H9 (cell line): ENCODE measurements around the gene TAF8. TPM values are rescaled to one million over a fixed set of nuclear protein-coding genes. Genes with fewer than 3 reads are reported as not detected.
A peak's percentile ranks its signal among the peaks of the same experiment; 100 is the strongest.

Experiments used
- DNase-seq: peaks from one replicate; pipeline ENCODE4 v3.0.0-alpha.2; 2017
- H2AFZ ChIP-seq: one replicate; pipeline ENCODE4 v1.6.1; 2013; ENCODE audit warnings: mild to moderate bottlenecking, low read length, control low read depth, moderate library complexity
- H2AK5ac ChIP-seq: 2 replicates; pipeline ENCODE4 v1.6.1; 2013; ENCODE audit warnings: low read length, control low read depth, mixed read lengths; ENCODE audit not compliant: insufficient read length
- H2BK120ac ChIP-seq: one replicate; pipeline ENCODE4 v1.6.1; 2013; ENCODE audit warnings: low read depth, mild to moderate bottlenecking, low read length, control low read depth, inconsistent platforms; ENCODE audit not compliant: poor library complexity, severe bottlenecking
- H2BK12ac ChIP-seq: 2 replicates; pipeline ENCODE4 v1.6.1; 2013; ENCODE audit warnings: low read length, control low read depth, mixed read lengths, low read depth; ENCODE audit not compliant: insufficient read length
- H2BK15ac ChIP-seq: 2 replicates; pipeline ENCODE4 v1.6.1; 2013; ENCODE audit warnings: low read depth, low read length, control low read depth
- H2BK20ac ChIP-seq: one replicate; pipeline ENCODE4 v1.6.1; 2013; ENCODE audit warnings: low read depth, mild to moderate bottlenecking, low read length, control low read depth, inconsistent platforms; ENCODE audit not compliant: poor library complexity, severe bottlenecking
- H2BK5ac ChIP-seq: 2 replicates; pipeline ENCODE4 v1.6.1; 2013; ENCODE audit warnings: low read length, control low read depth, mixed read lengths; ENCODE audit not compliant: insufficient read length
- H3K14ac ChIP-seq: 2 replicates; pipeline ENCODE4 v1.6.1; 2013; ENCODE audit warnings: low read length, control low read depth; ENCODE audit not compliant: insufficient read depth
- H3K18ac ChIP-seq: 2 replicates; pipeline ENCODE4 v1.6.1; 2013; ENCODE audit warnings: low read depth, mild to moderate bottlenecking, mixed read lengths, low read length, control low read depth; ENCODE audit not compliant: insufficient read length
- H3K23ac ChIP-seq: 2 replicates; pipeline ENCODE4 v1.6.1; 2013; ENCODE audit warnings: low read length, control low read depth, mixed read lengths, low read depth; ENCODE audit not compliant: insufficient read length
- H3K23me2 ChIP-seq: 2 replicates; pipeline ENCODE4 v1.6.1; 2013; ENCODE audit warnings: low read depth, mild to moderate bottlenecking, mixed read lengths, low read length, control low read depth; ENCODE audit not compliant: insufficient read length, poor library complexity, severe bottlenecking
- H3K27ac ChIP-seq: 2 replicates; pipeline ENCODE4 v1.5.1; 2013; ENCODE audit warnings: low read length, control low read depth, mixed read lengths, low read depth; ENCODE audit not compliant: insufficient read length
- H3K27me3 ChIP-seq: 2 replicates; pipeline ENCODE4 v1.6.1; 2013; ENCODE audit warnings: low read length, control low read depth, inconsistent platforms; ENCODE audit not compliant: insufficient read depth
- H3K4ac ChIP-seq: 2 replicates; pipeline ENCODE4 v1.6.1; 2013; ENCODE audit warnings: low read depth, mild to moderate bottlenecking, control low read depth, inconsistent platforms, low read length, moderate library complexity
- H3K4me1 ChIP-seq: 2 replicates; pipeline ENCODE4 v1.6.1; 2013; ENCODE audit warnings: low read length, control low read depth, inconsistent platforms; ENCODE audit not compliant: insufficient read depth
- H3K4me2 ChIP-seq: 2 replicates; pipeline ENCODE4 v1.6.1; 2013; ENCODE audit warnings: low read length, control low read depth, mixed read lengths; ENCODE audit not compliant: insufficient read length, insufficient read depth
- H3K56ac ChIP-seq: 2 replicates; pipeline ENCODE4 v1.6.1; 2013; ENCODE audit warnings: low read depth, mild to moderate bottlenecking, mixed read lengths, low read length, control low read depth; ENCODE audit not compliant: insufficient read length
- H3K79me1 ChIP-seq: 2 replicates; pipeline ENCODE4 v1.6.1; 2013; ENCODE audit warnings: low read depth, mild to moderate bottlenecking, moderate library complexity, low read length, control low read depth, inconsistent platforms; ENCODE audit not compliant: insufficient read depth, poor library complexity, severe bottlenecking
- H3K79me2 ChIP-seq: 2 replicates; pipeline ENCODE4 v1.6.1; 2013; ENCODE audit warnings: low read length, control low read depth, inconsistent platforms; ENCODE audit not compliant: insufficient read depth
- H3K9ac ChIP-seq: 2 replicates; pipeline ENCODE4 v1.6.1; 2013; ENCODE audit warnings: low read length, control low read depth, mixed read lengths; ENCODE audit not compliant: insufficient read length; ENCODE audit errors: extremely low read depth
- H3K9me3 ChIP-seq: one replicate; pipeline ENCODE4 v1.6.1; 2013; ENCODE audit warnings: low read depth, low read length, inconsistent platforms; ENCODE audit not compliant: control insufficient read depth
- H3T11ph ChIP-seq: one replicate; pipeline ENCODE4 v1.6.1; 2013; ENCODE audit warnings: mild to moderate bottlenecking, low read length, control low read depth, inconsistent platforms
- H4K20me1 ChIP-seq: one replicate; pipeline ENCODE4 v1.6.1; 2013; ENCODE audit not compliant: control insufficient read depth, insufficient read length, insufficient read depth
- H4K5ac ChIP-seq: 2 replicates; pipeline ENCODE4 v1.6.1; 2013; ENCODE audit warnings: low read depth, mild to moderate bottlenecking, mixed read lengths, low read length, control low read depth; ENCODE audit not compliant: insufficient read length
- H4K8ac ChIP-seq: replicated peaks from 2 replicates; pipeline ENCODE4 v1.6.1; 2013; ENCODE audit warnings: low read length, control low read depth, mixed read lengths, low read depth; ENCODE audit not compliant: insufficient read length
- H4K91ac ChIP-seq: 2 replicates; pipeline ENCODE4 v1.6.1; 2013; ENCODE audit warnings: low read depth, mild to moderate bottlenecking, moderate library complexity, mixed read lengths, low read length, control low read depth; ENCODE audit not compliant: insufficient read length
- H3K27ac Mint-ChIP-seq, 3 experiments: 2 replicates in 2 of 3; 3 replicates in 1 of 3; pipeline ENCODE4 v1.8.0; 2020 to 2021; ENCODE audit warnings: mixed read lengths in 3 of 3, mild to moderate bottlenecking in 1 of 3, moderate library complexity in 1 of 3
- H3K27me3 Mint-ChIP-seq: 2 replicates; pipeline ENCODE4 v1.8.0; 2021; ENCODE audit warnings: low read depth, mild to moderate bottlenecking, moderate library complexity, mixed read lengths
- H3K36me3 Mint-ChIP-seq, 3 experiments: 2 replicates in 2 of 3; 3 replicates in 1 of 3; pipeline ENCODE4 v1.8.0; 2020 to 2021; ENCODE audit warnings: low read depth in 3 of 3, mixed read lengths in 3 of 3; ENCODE audit not compliant: insufficient read depth in 1 of 3
- H3K4me1 Mint-ChIP-seq, 2 experiments: 2 replicates each; pipeline ENCODE4 v1.8.0; 2020; ENCODE audit warnings: mixed read lengths in 2 of 2
- H3K4me3 Mint-ChIP-seq, 2 experiments: 2 replicates in 1 of 2; 3 replicates in 1 of 2; pipeline ENCODE4 v1.8.0; 2020 to 2021; ENCODE audit warnings: mild to moderate bottlenecking in 2 of 2, mixed read lengths in 2 of 2, moderate library complexity in 1 of 2
- H3K9me3 Mint-ChIP-seq, 2 experiments: 2 replicates in 1 of 2; 3 replicates in 1 of 2; pipeline ENCODE4 v1.8.0; 2020; ENCODE audit warnings: mild to moderate bottlenecking in 2 of 2, mixed read lengths in 2 of 2, moderate library complexity in 1 of 2
- WGBS: extraction: QIAGEN DNeasy Blood & Tissue Kit; methylation state at CpG from one replicate; pipeline ENCODE4 v1.1.7; 2013; ENCODE audit warnings: missing lambda C conversion rate, low lambda C conversion rate, mixed read lengths; ENCODE audit not compliant: insufficient read length; ENCODE audit errors: extremely low coverage; 5-methylcytosine and 5-hydroxymethylcytosine counted together
- total RNA-seq: library from RNA; stranded (reverse); gene quantifications from 2 replicates; pipeline ENCODE4 v1.2.1, GENCODE V29; 2021
- TF ChIP-seq, protein P1 (sequence below): fragments of 200-600 bp; sonication (generic); conservative IDR thresholded peaks from 3 replicates; pipeline ENCODE4 v1.8.0; 2021; ENCODE audit warnings: antibody characterized with exemption, mild to moderate bottlenecking

TAF8 gene
- total RNA-seq, 1 experiment from 2014 or later = 30.4 TPM

DNA sequence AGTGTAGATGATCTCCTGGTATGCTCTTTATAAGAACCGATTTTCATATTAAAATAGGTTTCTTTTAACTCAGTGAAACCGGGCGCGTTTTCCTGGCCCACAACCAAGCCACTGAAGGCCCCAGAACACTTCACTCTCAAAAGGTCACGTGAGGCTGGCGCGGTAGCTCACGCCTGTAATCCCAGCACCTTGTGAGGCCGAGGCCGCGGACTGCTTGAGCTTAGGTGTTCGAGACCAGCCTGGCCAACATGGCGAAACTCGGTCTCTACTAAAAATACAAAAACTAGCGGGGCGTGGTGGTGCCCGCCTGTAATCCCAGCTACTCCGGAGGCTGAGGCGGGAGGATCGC, 402 bp upstream of the TAF8 start:
- Histone ChIP-seq H3K18ac (no peak overlapping the region), H3K27me3 (peaks cover 42% of the 10 kb centered on the region), H2AK5ac (no peak overlapping the region), H3K4me2 (peak overlapping the region; percentile 35), H3K4ac (no peak overlapping the region), H2BK120ac (no peak overlapping the region), H4K91ac (no peak overlapping the region), H4K20me1 (peaks cover 2% of the 10 kb centered on the region), H3K27ac (no peak overlapping the region), H3K4me1 (peaks cover 3% of the 10 kb centered on the region; the same call in 1 of the 2 replicates), H2AFZ (no peak overlapping the region), H3K9ac (no peak overlapping the region), H4K8ac (no peak overlapping the region), H3K79me2 (no peaks in the 10 kb centered on the region), H2BK15ac (no peak overlapping the region), H2BK12ac (no peak overlapping the region), H3K23me2 (peaks cover 15% of the 10 kb centered on the region), H2BK5ac (no peak overlapping the region), H3K56ac (no peak overlapping the region), H3K23ac (no peak overlapping the region), H2BK20ac (no peak overlapping the region), H4K5ac (no peak overlapping the region), H3K14ac (no peak overlapping the region), H3K9me3 (no peaks in the 10 kb centered on the region), H3K79me1 (no peaks in the 10 kb centered on the region), H3T11ph (no peak overlapping the region)
- H3K4me3 Mint-ChIP-seq = peak overlapping the region; percentile 95 to 96
- H3K9me3 Mint-ChIP-seq = no peaks in the 10 kb centered on the region; a peak in 1 of 5 replicates
- no CpG with 5 or more reads among the region's 20 CpGs for WGBS
- peaks cover 51% of the 10 kb centered on the region for H3K27me3 Mint-ChIP-seq
- DNase-seq = peak; percentile 64
- peaks cover 29 to 33% of the 10 kb centered on the region in 2 experiments for H3K4me1 Mint-ChIP-seq
- H3K27ac Mint-ChIP-seq = peak overlapping the region in 1 of 3 experiments; percentile 11; a peak in 1 of 7 replicates
- TF ChIP-seq, protein P1, sequence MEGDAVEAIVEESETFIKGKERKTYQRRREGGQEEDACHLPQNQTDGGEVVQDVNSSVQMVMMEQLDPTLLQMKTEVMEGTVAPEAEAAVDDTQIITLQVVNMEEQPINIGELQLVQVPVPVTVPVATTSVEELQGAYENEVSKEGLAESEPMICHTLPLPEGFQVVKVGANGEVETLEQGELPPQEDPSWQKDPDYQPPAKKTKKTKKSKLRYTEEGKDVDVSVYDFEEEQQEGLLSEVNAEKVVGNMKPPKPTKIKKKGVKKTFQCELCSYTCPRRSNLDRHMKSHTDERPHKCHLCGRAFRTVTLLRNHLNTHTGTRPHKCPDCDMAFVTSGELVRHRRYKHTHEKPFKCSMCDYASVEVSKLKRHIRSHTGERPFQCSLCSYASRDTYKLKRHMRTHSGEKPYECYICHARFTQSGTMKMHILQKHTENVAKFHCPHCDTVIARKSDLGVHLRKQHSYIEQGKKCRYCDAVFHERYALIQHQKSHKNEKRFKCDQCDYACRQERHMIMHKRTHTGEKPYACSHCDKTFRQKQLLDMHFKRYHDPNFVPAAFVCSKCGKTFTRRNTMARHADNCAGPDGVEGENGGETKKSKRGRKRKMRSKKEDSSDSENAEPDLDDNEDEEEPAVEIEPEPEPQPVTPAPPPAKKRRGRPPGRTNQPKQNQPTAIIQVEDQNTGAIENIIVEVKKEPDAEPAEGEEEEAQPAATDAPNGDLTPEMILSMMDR = no peak
- H3K36me3 Mint-ChIP-seq = peaks cover 14 to 29% (median 28%) of the 10 kb centered on the region in 3 experiments; a peak in 6 of 7 replicates
